Lung (tissue), 12 donors: ENCODE data around the gene MINDY3. TPM values are rescaled to one million over a fixed set of nuclear protein-coding genes. Genes with fewer than 3 reads are reported as not detected.

Experiments
- ATAC-seq: fragments of 200-7000 bp; cut with Tn5 transposase; one replicate; pipeline ENCODE4 v1.9.1; 2020; ENCODE audit warnings: moderate number of reproducible peaks; ENCODE audit not compliant: insufficient read depth, low FRiP score
- DNase-seq, 3 donors: peaks; one replicate each; pipeline ENCODE4 v3.0.0-alpha.2; 2013 to 2017
- H3K27ac ChIP-seq, 2 donors: one replicate each; pipeline ENCODE4 v1.5.1; 2013; ENCODE audit warnings: mild to moderate bottlenecking in 2 of 2, moderate library complexity in 2 of 2, control low read depth in 1 of 2, inconsistent platforms in 1 of 2, low read depth in 1 of 2, low read length in 1 of 2
- H3K27me3 ChIP-seq, 3 donors: one replicate each; pipeline ENCODE4 v1.5.1; 2013; ENCODE audit warnings: low read length in 2 of 3; ENCODE audit not compliant: control insufficient read depth in 3 of 3, insufficient read depth in 3 of 3
- H3K36me3 ChIP-seq, 4 donors: one replicate each; pipeline ENCODE4 v1.5.1; 2013; ENCODE audit warnings: low read length in 4 of 4, mild to moderate bottlenecking in 1 of 4, moderate library complexity in 1 of 4; ENCODE audit not compliant: control insufficient read depth in 4 of 4, insufficient read depth in 4 of 4
- H3K4me1 ChIP-seq, 5 donors: one replicate each; pipeline ENCODE4 v1.5.1; 2013; ENCODE audit warnings: low read length in 5 of 5, mild to moderate bottlenecking in 2 of 5, moderate library complexity in 1 of 5; ENCODE audit not compliant: control insufficient read depth in 5 of 5, insufficient read depth in 5 of 5
- H3K4me3 ChIP-seq: one replicate; pipeline ENCODE4 v1.5.1; 2013; ENCODE audit warnings: mild to moderate bottlenecking, control low read depth, moderate library complexity
- H3K9ac ChIP-seq, 2 donors: one replicate each; pipeline ENCODE4 v1.5.1; 2013; ENCODE audit warnings: low read length in 2 of 2, control low read depth in 1 of 2; ENCODE audit not compliant: insufficient read depth in 1 of 2
- H3K9me3 ChIP-seq, 4 donors: one replicate each; pipeline ENCODE4 v1.5.1; 2013; ENCODE audit warnings: low read length in 3 of 4, mild to moderate bottlenecking in 1 of 4, moderate library complexity in 1 of 4; ENCODE audit not compliant: control insufficient read depth in 4 of 4, insufficient read depth in 3 of 4
- WGBS, 2 donors: extraction: QIAGEN DNeasy Blood & Tissue Kit; methylation state at CpG; one replicate each; pipeline ENCODE4 v1.1.7; 2013; 5-methylcytosine and 5-hydroxymethylcytosine counted together
- polyA plus RNA-seq, 2 donors: library from polyadenylated mRNA; stranded (reverse); fragments of 200-250 nt; gene quantifications; one replicate each; pipeline ENCODE4 v1.2.1, GENCODE V29; 2013
- total RNA-seq, 2 donors: library from RNA; depleted of rRNA in 1 of 2; stranded (reverse); fragments of >200 nt in 1 of 2; gene quantifications; one replicate each; pipeline ENCODE4 v1.2.1, GENCODE V29; 2014 to 2021
- TF ChIP-seq, protein P1 (sequence below): IDR thresholded peaks from 2 replicates; pipeline ENCODE4 v1.5.1; 2012; ENCODE audit warnings: mild to moderate bottlenecking; ENCODE audit errors: control extremely low read depth, extremely low read depth
- donor health status: control.
- donor health status: control.
- donor health status: Bipolar disorder and iron deficiency.
- donor health status: healthy.
- donor health status: DM: yes; HTN: yes; CAD: no.

The MINDY3 gene
- total and polyA plus RNA-seq, 4 donors = 13.9 to 61.7 (median 24.6) TPM

DNA sequence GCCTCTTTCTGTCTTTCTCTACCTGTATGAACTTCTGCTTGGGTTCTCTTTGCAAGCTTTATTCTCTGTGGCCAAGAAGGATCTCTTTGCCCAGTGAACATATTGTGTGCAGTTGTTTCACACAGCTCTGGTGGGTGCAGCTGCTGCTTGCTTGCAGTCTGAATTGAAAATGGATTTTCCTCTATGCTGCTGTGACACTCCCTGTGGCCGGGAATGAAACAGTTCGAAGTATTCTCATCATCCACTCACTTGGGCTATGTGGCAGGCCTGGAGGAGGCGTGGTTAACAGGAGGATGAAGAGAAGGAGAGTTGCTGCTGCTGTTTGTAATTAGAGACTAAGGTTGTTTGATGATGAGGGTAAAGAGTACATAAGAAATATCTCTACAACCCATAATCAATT lies 112.2 kb downstream of the MINDY3 start:
- Histone ChIP-seq H3K27ac (no peak overlapping the region), H3K9ac (no peak overlapping the region), H3K4me3 (no peak overlapping the region), H3K4me1 (peaks cover 0 to 31% (median 0%) of the 10 kb centered on the region in 5 donors), H3K27me3 (no peaks in the 10 kb centered on the region), H3K36me3 (no peaks in the 10 kb centered on the region), H3K9me3 (no peaks in the 10 kb centered on the region)
- TF ChIP-seq, protein P1, sequence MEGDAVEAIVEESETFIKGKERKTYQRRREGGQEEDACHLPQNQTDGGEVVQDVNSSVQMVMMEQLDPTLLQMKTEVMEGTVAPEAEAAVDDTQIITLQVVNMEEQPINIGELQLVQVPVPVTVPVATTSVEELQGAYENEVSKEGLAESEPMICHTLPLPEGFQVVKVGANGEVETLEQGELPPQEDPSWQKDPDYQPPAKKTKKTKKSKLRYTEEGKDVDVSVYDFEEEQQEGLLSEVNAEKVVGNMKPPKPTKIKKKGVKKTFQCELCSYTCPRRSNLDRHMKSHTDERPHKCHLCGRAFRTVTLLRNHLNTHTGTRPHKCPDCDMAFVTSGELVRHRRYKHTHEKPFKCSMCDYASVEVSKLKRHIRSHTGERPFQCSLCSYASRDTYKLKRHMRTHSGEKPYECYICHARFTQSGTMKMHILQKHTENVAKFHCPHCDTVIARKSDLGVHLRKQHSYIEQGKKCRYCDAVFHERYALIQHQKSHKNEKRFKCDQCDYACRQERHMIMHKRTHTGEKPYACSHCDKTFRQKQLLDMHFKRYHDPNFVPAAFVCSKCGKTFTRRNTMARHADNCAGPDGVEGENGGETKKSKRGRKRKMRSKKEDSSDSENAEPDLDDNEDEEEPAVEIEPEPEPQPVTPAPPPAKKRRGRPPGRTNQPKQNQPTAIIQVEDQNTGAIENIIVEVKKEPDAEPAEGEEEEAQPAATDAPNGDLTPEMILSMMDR = no peak
- WGBS, 2 donors = 60 to 67% methylated on average over 3 of the region's 3 CpGs
- ATAC-seq (no peak), DNase-seq (peak; percentile 69 to 80 (median 74))

DNA sequence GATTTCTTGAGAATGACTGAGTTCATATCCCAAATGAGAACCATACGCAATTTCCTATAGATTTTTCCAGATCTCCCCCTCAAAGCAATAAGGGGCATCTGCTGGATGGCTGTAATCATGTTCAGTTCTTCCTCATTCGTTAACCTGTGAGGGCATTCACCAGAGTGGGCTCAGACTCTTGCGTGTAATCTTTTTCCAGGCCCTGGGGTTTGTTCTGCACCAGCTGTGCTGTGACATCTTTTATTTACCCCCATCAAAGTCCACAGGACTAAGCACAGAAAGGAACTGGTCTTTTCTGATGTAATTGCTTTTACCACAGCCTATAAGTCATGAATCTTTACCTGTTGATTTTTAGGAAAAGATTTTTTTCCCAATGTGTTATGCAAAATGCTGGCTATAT lies 112.7 kb downstream of the MINDY3 start:
- ATAC-seq = no peak
- no peak for DNase-seq
- H3K4me1 ChIP-seq = peaks cover 0 to 31% (median 0%) of the 10 kb centered on the region in 5 donors
- H3K27me3 ChIP-seq = no peaks in the 10 kb centered on the region
- H3K4me3 ChIP-seq = no peak overlapping the region
- H3K27ac ChIP-seq = no peak overlapping the region
- no peak overlapping the region for H3K9ac ChIP-seq
- no peaks in the 10 kb centered on the region for H3K36me3 ChIP-seq
- WGBS, 2 donors = 84 to 85% methylated on average over 3 of the region's 3 CpGs
- TF ChIP-seq, protein P1 = no peak
- H3K9me3 ChIP-seq = no peaks in the 10 kb centered on the region

DNA sequence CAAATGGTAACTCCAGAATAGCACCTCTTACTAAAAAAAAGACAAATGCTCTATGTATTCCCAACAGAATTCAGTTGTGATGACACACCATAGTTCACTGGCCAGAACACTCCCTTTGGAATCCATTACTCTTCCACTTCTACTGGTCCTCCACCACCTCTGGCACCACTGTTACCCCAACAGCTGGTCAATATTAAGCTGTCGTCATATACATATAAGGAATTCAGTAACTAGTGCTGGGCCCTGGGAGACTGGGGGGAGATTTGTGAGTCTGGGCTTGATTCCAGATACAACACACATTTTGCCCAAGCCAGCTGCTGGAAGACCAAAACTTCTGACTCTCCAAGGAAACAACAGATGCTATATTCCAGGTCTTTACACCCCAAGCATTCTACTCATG lies 114.6 kb downstream of the MINDY3 start:
- Histone ChIP-seq H3K36me3 (no peaks in the 10 kb centered on the region), H3K27ac (no peak overlapping the region), H3K27me3 (no peaks in the 10 kb centered on the region), H3K9ac (no peak overlapping the region), H3K9me3 (no peaks in the 10 kb centered on the region), H3K4me3 (no peak overlapping the region), H3K4me1 (peaks cover 0 to 31% (median 0%) of the 10 kb centered on the region in 5 donors)
- ATAC-seq = no peak
- 76 to 92% methylated on average over 1 of the region's 1 CpG for WGBS, 2 donors
- TF ChIP-seq, protein P1 = no peak
- peak; percentile 90 to 98 (median 97) for DNase-seq
